LNCAP (cell line): ENCODE data around the gene DYNLL2.

Experiments
- CTCF ChIP-seq: fragments of 450-650 bp; IDR thresholded peaks from 2 replicates; pipeline ENCODE4 v1.5.1; 2017; ENCODE audit warnings: mild to moderate bottlenecking

DYNLL2 gene

DNA sequence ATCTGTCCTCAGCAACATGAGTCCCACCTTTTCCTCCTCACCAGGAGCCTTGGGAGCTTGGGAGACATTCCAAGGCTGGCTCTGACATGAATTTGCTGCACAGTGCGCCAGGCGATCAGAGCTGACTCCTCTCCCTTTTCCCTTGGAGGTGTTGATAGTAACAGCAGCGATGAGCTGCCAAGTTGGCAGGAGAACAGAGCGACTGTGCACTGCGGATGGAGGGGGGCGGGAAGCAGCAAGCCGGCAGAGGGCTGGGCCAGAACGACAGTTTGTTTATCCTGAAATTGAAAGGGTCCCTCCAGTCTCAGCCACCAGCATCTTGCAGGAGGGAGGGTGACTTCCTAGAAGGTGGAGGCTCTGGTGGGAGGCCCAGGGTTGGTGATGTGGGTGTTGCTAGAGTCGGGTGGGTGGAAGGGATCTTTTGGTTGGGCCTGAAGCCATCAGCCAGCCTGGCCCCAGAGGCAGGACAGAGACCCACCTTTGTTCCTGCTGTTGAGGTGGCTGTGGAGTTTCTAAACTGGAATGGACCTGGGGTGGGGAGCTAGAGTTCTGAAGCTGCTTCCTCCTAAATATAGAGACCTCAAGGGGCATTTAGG, 22.5 kb upstream of the DYNLL2 start:
- TF ChIP-seq CTCF = no peak

GRCh38 chr17:58061672-58062071, 21.5 kb upstream of the DYNLL2 start:
- no peak for TF ChIP-seq CTCF

DNA sequence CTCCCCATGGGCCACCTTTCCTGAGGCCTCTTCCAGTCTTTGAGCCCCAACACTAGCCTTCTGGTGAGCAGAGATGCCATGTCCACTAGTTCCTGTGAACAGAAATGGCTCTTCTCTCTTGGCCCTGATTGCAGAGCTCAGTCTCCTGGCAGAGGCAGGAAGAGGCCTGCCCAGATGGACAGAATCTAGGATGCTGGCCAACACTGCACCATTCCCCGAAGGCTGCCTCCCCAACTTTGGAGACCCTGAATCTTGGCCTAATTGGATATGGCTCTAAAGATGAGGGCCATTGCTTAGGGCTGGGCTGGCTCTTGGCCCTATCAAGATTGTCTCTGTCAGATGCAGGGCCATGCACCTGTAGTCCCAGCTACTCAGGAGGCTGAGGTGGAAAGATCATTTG, 18.0 kb upstream of the DYNLL2 start:
- no peak for TF ChIP-seq CTCF

- no peak for TF ChIP-seq CTCF
Observed at GRCh38 chr17:58066401-58066800, 16.8 kb upstream of the DYNLL2 start.

- TF ChIP-seq CTCF = no peak
Observed at GRCh38 chr17:58072862-58073261, 10.4 kb upstream of the DYNLL2 start.

GRCh38 chr17:58079300-58080033, 3.8 kb upstream of the DYNLL2 start:
- TF ChIP-seq CTCF = no peak

DNA sequence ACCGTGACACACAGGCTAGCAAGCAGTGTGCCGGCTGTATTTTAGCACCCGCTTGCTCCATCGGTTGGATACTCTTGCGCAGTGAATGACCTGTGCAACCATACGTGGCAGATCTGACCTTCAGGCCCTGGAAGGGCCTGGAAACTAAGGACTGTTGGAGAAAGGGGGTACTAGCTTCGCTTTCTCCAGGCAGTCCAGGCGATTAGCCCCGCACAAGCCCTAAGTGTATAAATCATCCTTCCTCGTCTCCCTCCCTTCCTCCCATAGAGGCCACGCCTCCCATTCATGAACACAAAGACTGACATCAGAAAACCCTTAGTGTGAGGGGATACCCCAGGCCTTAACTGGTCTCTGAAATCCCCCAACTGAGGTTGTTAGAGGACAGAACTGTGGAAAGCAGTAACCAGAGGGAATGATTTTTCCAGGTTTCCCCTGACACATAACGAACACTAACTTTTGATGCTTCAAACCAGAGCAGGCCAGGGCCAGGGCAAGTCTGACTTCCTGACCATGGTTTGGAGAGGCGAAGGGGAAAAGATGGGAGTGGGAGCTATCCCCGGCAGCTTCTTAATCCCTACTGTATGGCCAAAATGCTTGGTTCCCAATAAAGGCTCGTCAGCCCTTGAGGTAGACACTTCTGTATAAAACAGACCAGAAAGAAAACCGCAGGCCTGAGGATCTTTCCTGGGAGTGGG, 1.4 kb upstream of the DYNLL2 start:
- no peak for TF ChIP-seq CTCF
